Neural crest cell (in vitro differentiated cells): ENCODE results near the gene CD69. TPM values are rescaled to one million over a fixed set of nuclear protein-coding genes. Genes with fewer than 3 reads are reported as not detected.
"Not testable (repeated sequence)": the region's sequence is repeated elsewhere in the genome, so short reads cannot be mapped to it uniquely, and the experiment has no call there.

Source experiments
- DNase-seq: peaks from one replicate; pipeline ENCODE4 v3.0.0; 2021; ENCODE audit warnings: low read depth, mixed read lengths, low spot score
- H3K27ac Mint-ChIP-seq: one replicate; pipeline ENCODE4 v1.8.0; 2021; ENCODE audit warnings: mild to moderate bottlenecking, mixed read lengths; ENCODE audit not compliant: unreplicated experiment
- H3K27me3 Mint-ChIP-seq: 2 replicates; pipeline ENCODE4 v1.8.0; 2021; ENCODE audit warnings: low read depth, mild to moderate bottlenecking, mixed read lengths
- H3K36me3 Mint-ChIP-seq: 2 replicates; pipeline ENCODE4 v1.8.0; 2021; ENCODE audit warnings: low read depth, mild to moderate bottlenecking, mixed read lengths
- H3K4me1 Mint-ChIP-seq: 2 replicates; pipeline ENCODE4 v1.8.0; 2021; ENCODE audit warnings: mixed read lengths
- H3K4me3 Mint-ChIP-seq: one replicate; pipeline ENCODE4 v1.8.0; 2021; ENCODE audit warnings: mild to moderate bottlenecking, mixed read lengths
- H3K9me3 Mint-ChIP-seq: 2 replicates; pipeline ENCODE4 v1.8.0; 2021; ENCODE audit warnings: mixed read lengths
- total RNA-seq: library from RNA; stranded (reverse); gene quantifications from 2 replicates; pipeline ENCODE4 v1.2.1, GENCODE V29; 2021
- TF ChIP-seq, protein P1 (sequence below): fragments of 200-600 bp; sonication (generic); conservative IDR thresholded peaks from 2 replicates; pipeline ENCODE4 v1.5.0; 2021; ENCODE audit warnings: antibody characterized with exemption, mild to moderate bottlenecking

The CD69 gene
- total RNA-seq, 1 donor from 2014 or later, result not detected

- Mint-ChIP-seq H3K4me1 (peaks cover 5% of the 10 kb centered on the region), H3K27ac (no peak overlapping the region), H3K9me3 (no peaks in the 10 kb centered on the region), H3K27me3 (no peaks in the 10 kb centered on the region), H3K4me3 (no peak overlapping the region), H3K36me3 (no peaks in the 10 kb centered on the region)
- TF ChIP-seq, protein P1, sequence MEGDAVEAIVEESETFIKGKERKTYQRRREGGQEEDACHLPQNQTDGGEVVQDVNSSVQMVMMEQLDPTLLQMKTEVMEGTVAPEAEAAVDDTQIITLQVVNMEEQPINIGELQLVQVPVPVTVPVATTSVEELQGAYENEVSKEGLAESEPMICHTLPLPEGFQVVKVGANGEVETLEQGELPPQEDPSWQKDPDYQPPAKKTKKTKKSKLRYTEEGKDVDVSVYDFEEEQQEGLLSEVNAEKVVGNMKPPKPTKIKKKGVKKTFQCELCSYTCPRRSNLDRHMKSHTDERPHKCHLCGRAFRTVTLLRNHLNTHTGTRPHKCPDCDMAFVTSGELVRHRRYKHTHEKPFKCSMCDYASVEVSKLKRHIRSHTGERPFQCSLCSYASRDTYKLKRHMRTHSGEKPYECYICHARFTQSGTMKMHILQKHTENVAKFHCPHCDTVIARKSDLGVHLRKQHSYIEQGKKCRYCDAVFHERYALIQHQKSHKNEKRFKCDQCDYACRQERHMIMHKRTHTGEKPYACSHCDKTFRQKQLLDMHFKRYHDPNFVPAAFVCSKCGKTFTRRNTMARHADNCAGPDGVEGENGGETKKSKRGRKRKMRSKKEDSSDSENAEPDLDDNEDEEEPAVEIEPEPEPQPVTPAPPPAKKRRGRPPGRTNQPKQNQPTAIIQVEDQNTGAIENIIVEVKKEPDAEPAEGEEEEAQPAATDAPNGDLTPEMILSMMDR, result no peak
- DNase-seq, result no peak
Measured at GRCh38 chr12:9724023-9724422, 36.7 kb downstream of the CD69 start.

GRCh38 chr12:9721394-9722092, 39.2 kb downstream of the CD69 start:
- Mint-ChIP-seq H3K4me1 (peaks cover 5% of the 10 kb centered on the region), H3K9me3 (no peaks in the 10 kb centered on the region), H3K27ac (no peak overlapping the region), H3K27me3 (no peaks in the 10 kb centered on the region), H3K36me3 (no peaks in the 10 kb centered on the region), H3K4me3 (no peak overlapping the region)
- DNase-seq, result no peak
- TF ChIP-seq, protein P1, result no peak

GRCh38 chr12:9719790-9720189, 40.9 kb downstream of the CD69 start:
- Mint-ChIP-seq H3K27ac (no peak overlapping the region), H3K27me3 (no peaks in the 10 kb centered on the region), H3K9me3 (no peaks in the 10 kb centered on the region), H3K4me3 (no peak overlapping the region), H3K4me1 (peaks cover 5% of the 10 kb centered on the region), H3K36me3 (no peaks in the 10 kb centered on the region)
- DNase-seq, result no peak
- TF ChIP-seq, protein P1, result no peak

DNA sequence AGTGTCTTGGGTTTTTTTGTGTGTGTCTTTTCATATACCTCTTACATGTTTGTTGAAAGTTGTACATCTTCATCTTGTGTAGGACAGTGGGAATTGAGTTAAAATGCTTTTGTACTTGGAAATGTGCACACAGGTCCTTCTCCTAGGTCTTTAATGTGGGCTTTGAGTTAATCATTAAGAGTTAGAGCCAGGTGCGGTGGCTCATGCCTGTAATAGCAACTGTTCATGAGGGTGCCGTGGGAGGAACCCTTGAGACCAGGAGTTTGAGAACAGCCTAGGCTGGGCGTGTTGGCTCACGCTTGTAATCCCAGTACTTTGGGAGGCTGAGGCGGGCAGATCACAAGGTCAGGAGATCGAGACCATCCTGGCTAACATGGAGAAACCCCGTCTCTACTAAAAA, 41.7 kb downstream of the CD69 start:
- Mint-ChIP-seq H3K27me3 (no peaks in the 10 kb centered on the region), H3K27ac (no peak overlapping the region), H3K4me1 (peaks cover 5% of the 10 kb centered on the region), H3K9me3 (no peaks in the 10 kb centered on the region), H3K36me3 (no peaks in the 10 kb centered on the region), H3K4me3 (no peak overlapping the region)
- TF ChIP-seq, protein P1, result no peak
- DNase-seq, result no peak

DNA sequence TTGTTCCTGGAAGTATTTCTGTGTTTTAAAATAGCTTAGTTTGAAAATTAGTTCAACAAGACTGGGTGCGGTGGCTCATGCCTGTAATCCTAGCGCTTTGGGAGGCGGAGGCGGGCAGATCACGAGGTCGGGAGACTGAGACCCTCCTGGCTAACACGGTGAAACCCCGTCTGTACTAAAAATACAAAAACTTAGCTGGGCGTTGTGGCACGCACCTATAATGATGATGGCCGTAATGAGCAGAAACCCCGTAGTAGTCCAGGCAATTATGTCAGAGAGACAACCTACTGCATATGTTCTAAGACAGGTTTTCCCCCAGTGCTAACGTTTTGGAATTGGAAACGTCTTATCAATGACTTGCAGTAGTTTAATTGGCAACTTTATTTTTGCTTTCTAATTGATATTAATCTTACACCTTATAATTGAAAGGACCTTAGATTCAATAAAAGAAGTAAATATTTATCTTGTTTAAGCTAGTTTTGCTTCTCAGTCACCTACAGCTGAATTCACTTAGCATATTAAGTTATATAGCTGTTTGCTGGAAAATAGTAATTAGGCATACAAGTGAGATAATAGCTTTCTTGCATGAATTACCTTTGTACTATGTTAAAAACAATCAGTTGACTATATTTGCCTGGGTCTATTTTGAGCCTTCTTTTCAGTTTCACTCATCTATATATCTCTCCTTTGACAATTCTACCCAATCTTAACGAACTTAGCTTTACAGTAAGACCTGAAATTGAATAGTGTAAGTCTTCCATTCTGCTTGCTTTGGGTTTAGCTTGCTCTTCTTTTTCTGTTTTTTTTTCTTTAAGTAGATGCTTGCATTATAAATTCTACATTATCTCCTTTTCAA, 43.4 kb downstream of the CD69 start:
- H3K9me3 Mint-ChIP-seq, result no peaks in the 10 kb centered on the region
- peaks cover 5% of the 10 kb centered on the region for H3K4me1 Mint-ChIP-seq
- TF ChIP-seq, protein P1, result no peak
- no peaks in the 10 kb centered on the region for H3K36me3 Mint-ChIP-seq
- no peaks in the 10 kb centered on the region for H3K27me3 Mint-ChIP-seq
- DNase-seq, result no peak
- no peak overlapping the region for H3K27ac Mint-ChIP-seq
- no peak overlapping the region for H3K4me3 Mint-ChIP-seq

GRCh38 chr12:9713032-9713558, 47.6 kb downstream of the CD69 start:
- H3K9me3 Mint-ChIP-seq, H3K4me1 Mint-ChIP-seq, H3K36me3 Mint-ChIP-seq, H3K4me3 Mint-ChIP-seq, DNase-seq, H3K27me3 Mint-ChIP-seq, H3K27ac Mint-ChIP-seq: not testable (repeated sequence)
